HepG2 (cell line): ENCODE data around the gene SLC25A44. TPM values are rescaled to one million over a fixed set of nuclear protein-coding genes. Genes with fewer than 3 reads are reported as not detected.

Source experiments
- GATAD1 ChIP-seq: IDR thresholded peaks from 2 replicates; pipeline ENCODE4 v1.6.1; 2016; ENCODE audit warnings: missing genetic modification reagents, missing compliant biosample characterization
- KDM3A ChIP-seq: IDR thresholded peaks from 2 replicates; pipeline ENCODE4 v1.6.1; 2018; ENCODE audit warnings: low read depth, missing compliant biosample characterization
- MXD4 ChIP-seq: IDR thresholded peaks from 2 replicates; pipeline ENCODE4 v1.6.1; 2016; ENCODE audit warnings: mild to moderate bottlenecking, missing biosample characterization, missing genetic modification reagents
- NR2F2 ChIP-seq: IDR thresholded peaks from 2 replicates; pipeline ENCODE4 v1.6.1; 2012; ENCODE audit warnings: low read depth, inconsistent platforms, borderline replicate concordance
- RXRB ChIP-seq: IDR thresholded peaks from 2 replicates; pipeline ENCODE4 v1.6.1; 2016; ENCODE audit warnings: borderline replicate concordance, missing genetic modification reagents, missing compliant biosample characterization
- SAFB2 ChIP-seq: sonication (generic); formaldehyde crosslinking; IDR thresholded peaks from 2 replicates; pipeline ENCODE4 v1.5.1; 2020; ENCODE audit warnings: missing genetic modification reagents, low read depth, mild to moderate bottlenecking, borderline replicate concordance
- SYNCRIP ChIP-seq: fragments of 200-400 bp; formaldehyde crosslinking; IDR thresholded peaks from 2 replicates; pipeline ENCODE4 v1.6.1; 2018; ENCODE audit warnings: mild to moderate bottlenecking, low read depth, low read length; ENCODE audit not compliant: insufficient read depth
- TCF7L2 ChIP-seq: IDR thresholded peaks from 2 replicates; pipeline ENCODE4 v1.6.1; 2011; ENCODE audit warnings: mild to moderate bottlenecking, low read depth, low read length, moderate library complexity
- TEAD3 ChIP-seq: optimal IDR thresholded peaks from 2 replicates; pipeline ENCODE3; 2016; ENCODE audit warnings: borderline replicate concordance
- XBP1 ChIP-seq: sonication (generic); formaldehyde crosslinking; IDR thresholded peaks from 2 replicates; pipeline ENCODE4 v1.5.0; 2020; ENCODE audit warnings: missing genetic modification reagents
- YEATS4 ChIP-seq: sonication (generic); formaldehyde crosslinking; IDR thresholded peaks from 2 replicates; pipeline ENCODE4 v1.4.0; 2020; ENCODE audit warnings: missing genetic modification reagents, borderline replicate concordance
- YY1 ChIP-seq: IDR thresholded peaks from 2 replicates; pipeline ENCODE4 v1.6.1; 2011; ENCODE audit warnings: low read length, low read depth, moderate library complexity, mild to moderate bottlenecking; ENCODE audit not compliant: insufficient read depth, insufficient replicate concordance
- ZNF44 ChIP-seq: sonication (generic); formaldehyde crosslinking; IDR thresholded peaks from 2 replicates; pipeline ENCODE4 v1.5.1; 2020; ENCODE audit warnings: mild to moderate bottlenecking, missing genetic modification reagents
- ZNF512 ChIP-seq: sonication (generic); formaldehyde crosslinking; IDR thresholded peaks from 2 replicates; pipeline ENCODE4 v1.4.0; 2020; ENCODE audit warnings: mild to moderate bottlenecking, missing genetic modification reagents
- ZNF558 ChIP-seq: sonication (generic); formaldehyde crosslinking; IDR thresholded peaks from 2 replicates; pipeline ENCODE4 v1.9.0; 2022; ENCODE audit warnings: mild to moderate bottlenecking, missing genetic modification reagents, borderline replicate concordance
- polyA plus RNA-seq, 8 experiments: library from polyadenylated mRNA; depleted of rRNA in 3 of 8; stranded (reverse) in 7 of 8; unstranded in 1 of 8; fragments of >200 nt; fragmentation: Illumina TruSeq in 4 of 8; extraction: Trizol in 4 of 8; gene quantifications; 2 replicates each; pipeline versions ENCODE4 v1.2.1 to v1.2.3, GENCODE V29; 2011 to 2016; ENCODE audit warnings: low read depth in 4 of 8, missing spikeins in 1 of 8, mixed read lengths in 1 of 8; ENCODE audit not compliant: insufficient read depth in 1 of 8
- total RNA-seq, 5 experiments: library from RNA; depleted of rRNA; stranded (reverse); fragments of >200 nt; fragmentation: Illumina TruSeq; extraction: Trizol; gene quantifications; 2 replicates each; pipeline ENCODE4 v1.2.3, GENCODE V29; 2016; ENCODE audit warnings: low read depth in 1 of 5
- TF ChIP-seq, protein P1 (sequence below): sonication (generic); formaldehyde crosslinking; IDR thresholded peaks from 2 replicates; pipeline ENCODE4 v1.9.0; 2021; ENCODE audit warnings: mild to moderate bottlenecking, missing genetic modification reagents
- TF ChIP-seq, protein P2 (sequence below): IDR thresholded peaks from 2 replicates; pipeline ENCODE4 v1.6.1; 2016; ENCODE audit warnings: missing compliant biosample characterization, missing genetic modification reagents, borderline replicate concordance
- TF ChIP-seq, protein P3 (sequence below): sonication (generic); formaldehyde crosslinking; IDR thresholded peaks from 2 replicates; pipeline ENCODE4 v1.8.0; 2022; ENCODE audit warnings: missing genetic modification reagents, mild to moderate bottlenecking, moderate library complexity, borderline replicate concordance

The SLC25A44 gene
- total and polyA plus RNA-seq, 2 of the 13 experiments (the other 11 are each of a cell fraction or from before 2014, with no cell fraction given) = 10.7 to 13.4 TPM

DNA sequence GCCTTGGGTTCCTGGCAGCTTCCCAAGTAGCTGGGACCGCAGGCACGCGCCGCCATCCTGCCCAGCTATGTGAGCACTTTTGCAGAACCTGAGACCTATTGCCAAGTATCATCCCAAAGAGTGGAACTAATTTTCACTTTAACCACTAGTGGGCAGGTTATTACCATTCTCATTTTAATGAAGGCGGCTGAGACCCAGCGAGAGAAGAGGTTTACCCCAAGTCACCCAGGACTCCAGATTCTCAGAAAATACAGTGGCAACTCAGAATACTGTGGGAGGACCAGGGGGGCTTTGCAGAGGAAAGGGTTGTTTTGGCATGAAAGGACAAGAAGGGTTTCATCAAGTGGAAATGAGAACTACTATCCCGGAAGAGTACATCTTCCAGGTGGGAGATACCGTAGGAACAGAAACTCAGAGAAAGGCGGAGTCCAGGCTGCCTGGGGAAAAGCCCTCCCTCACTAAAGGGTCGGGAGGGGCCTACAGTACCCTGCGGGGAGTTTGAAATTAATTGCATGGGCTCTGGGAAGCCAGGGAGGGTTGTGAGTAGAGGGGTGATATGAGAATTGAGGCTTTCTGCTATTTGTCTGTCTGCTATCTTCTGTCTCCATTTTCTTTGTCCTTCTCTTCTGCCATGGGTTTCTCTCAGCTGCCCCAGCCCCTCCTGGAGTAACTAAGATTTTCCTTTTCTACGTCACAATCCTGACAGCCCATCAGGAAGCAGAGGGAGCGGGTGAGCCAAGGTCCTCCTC is 47.7 kb upstream of the SLC25A44 start (continued):
- TF ChIP-seq, protein P1, sequence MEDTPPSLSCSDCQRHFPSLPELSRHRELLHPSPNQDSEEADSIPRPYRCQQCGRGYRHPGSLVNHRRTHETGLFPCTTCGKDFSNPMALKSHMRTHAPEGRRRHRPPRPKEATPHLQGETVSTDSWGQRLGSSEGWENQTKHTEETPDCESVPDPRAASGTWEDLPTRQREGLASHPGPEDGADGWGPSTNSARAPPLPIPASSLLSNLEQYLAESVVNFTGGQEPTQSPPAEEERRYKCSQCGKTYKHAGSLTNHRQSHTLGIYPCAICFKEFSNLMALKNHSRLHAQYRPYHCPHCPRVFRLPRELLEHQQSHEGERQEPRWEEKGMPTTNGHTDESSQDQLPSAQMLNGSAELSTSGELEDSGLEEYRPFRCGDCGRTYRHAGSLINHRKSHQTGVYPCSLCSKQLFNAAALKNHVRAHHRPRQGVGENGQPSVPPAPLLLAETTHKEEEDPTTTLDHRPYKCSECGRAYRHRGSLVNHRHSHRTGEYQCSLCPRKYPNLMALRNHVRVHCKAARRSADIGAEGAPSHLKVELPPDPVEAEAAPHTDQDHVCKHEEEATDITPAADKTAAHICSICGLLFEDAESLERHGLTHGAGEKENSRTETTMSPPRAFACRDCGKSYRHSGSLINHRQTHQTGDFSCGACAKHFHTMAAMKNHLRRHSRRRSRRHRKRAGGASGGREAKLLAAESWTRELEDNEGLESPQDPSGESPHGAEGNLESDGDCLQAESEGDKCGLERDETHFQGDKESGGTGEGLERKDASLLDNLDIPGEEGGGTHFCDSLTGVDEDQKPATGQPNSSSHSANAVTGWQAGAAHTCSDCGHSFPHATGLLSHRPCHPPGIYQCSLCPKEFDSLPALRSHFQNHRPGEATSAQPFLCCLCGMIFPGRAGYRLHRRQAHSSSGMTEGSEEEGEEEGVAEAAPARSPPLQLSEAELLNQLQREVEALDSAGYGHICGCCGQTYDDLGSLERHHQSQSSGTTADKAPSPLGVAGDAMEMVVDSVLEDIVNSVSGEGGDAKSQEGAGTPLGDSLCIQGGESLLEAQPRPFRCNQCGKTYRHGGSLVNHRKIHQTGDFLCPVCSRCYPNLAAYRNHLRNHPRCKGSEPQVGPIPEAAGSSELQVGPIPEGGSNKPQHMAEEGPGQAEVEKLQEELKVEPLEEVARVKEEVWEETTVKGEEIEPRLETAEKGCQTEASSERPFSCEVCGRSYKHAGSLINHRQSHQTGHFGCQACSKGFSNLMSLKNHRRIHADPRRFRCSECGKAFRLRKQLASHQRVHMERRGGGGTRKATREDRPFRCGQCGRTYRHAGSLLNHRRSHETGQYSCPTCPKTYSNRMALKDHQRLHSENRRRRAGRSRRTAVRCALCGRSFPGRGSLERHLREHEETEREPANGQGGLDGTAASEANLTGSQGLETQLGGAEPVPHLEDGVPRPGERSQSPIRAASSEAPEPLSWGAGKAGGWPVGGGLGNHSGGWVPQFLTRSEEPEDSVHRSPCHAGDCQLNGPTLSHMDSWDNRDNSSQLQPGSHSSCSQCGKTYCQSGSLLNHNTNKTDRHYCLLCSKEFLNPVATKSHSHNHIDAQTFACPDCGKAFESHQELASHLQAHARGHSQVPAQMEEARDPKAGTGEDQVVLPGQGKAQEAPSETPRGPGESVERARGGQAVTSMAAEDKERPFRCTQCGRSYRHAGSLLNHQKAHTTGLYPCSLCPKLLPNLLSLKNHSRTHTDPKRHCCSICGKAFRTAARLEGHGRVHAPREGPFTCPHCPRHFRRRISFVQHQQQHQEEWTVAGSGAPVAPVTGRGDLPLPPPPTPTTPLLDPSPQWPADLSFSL (CRISPR knock-in tag) = no peak
- TF ChIP-seq RXRB (CRISPR knock-in tag) = no peak; the same call in 1 of the 2 replicates
- TF ChIP-seq YEATS4 = no peak
- peak; percentile 32; the same call in 1 of the 2 replicates for TF ChIP-seq KDM3A (CRISPR knock-in tag)
- no peak for TF ChIP-seq GATAD1 (CRISPR knock-in tag)
- TF ChIP-seq MXD4 (CRISPR knock-in tag) = peak; percentile 30; the same call in 1 of the 2 replicates
- TF ChIP-seq, protein P2, sequence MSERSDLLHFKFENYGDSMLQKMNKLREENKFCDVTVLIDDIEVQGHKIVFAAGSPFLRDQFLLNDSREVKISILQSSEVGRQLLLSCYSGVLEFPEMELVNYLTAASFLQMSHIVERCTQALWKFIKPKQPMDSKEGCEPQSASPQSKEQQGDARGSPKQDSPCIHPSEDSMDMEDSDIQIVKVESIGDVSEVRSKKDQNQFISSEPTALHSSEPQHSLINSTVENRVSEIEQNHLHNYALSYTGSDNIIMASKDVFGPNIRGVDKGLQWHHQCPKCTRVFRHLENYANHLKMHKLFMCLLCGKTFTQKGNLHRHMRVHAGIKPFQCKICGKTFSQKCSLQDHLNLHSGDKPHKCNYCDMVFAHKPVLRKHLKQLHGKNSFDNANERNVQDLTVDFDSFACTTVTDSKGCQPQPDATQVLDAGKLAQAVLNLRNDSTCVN (CRISPR knock-in tag) = no peak
- no peak for TF ChIP-seq ZNF558
- no peak for TF ChIP-seq SAFB2 (CRISPR knock-in tag)
- TF ChIP-seq ZNF44 (CRISPR knock-in tag) = no peak
- TF ChIP-seq, protein P3, sequence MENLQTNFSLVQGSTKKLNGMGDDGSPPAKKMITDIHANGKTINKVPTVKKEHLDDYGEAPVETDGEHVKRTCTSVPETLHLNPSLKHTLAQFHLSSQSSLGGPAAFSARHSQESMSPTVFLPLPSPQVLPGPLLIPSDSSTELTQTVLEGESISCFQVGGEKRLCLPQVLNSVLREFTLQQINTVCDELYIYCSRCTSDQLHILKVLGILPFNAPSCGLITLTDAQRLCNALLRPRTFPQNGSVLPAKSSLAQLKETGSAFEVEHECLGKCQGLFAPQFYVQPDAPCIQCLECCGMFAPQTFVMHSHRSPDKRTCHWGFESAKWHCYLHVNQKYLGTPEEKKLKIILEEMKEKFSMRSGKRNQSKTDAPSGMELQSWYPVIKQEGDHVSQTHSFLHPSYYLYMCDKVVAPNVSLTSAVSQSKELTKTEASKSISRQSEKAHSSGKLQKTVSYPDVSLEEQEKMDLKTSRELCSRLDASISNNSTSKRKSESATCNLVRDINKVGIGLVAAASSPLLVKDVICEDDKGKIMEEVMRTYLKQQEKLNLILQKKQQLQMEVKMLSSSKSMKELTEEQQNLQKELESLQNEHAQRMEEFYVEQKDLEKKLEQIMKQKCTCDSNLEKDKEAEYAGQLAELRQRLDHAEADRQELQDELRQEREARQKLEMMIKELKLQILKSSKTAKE (CRISPR knock-in tag) = no peak
- TF ChIP-seq NR2F2 = no peak
- TF ChIP-seq TCF7L2 = no peak
- no peak for TF ChIP-seq XBP1 (CRISPR knock-in tag)
- no peak for TF ChIP-seq SYNCRIP
- TF ChIP-seq ZNF512 (CRISPR knock-in tag) = no peak
- peak; percentile 77 for TF ChIP-seq TEAD3
- peak; percentile 30 for TF ChIP-seq YY1
